ENCODE data around the gene SRC.

Gene SRC

DNA sequence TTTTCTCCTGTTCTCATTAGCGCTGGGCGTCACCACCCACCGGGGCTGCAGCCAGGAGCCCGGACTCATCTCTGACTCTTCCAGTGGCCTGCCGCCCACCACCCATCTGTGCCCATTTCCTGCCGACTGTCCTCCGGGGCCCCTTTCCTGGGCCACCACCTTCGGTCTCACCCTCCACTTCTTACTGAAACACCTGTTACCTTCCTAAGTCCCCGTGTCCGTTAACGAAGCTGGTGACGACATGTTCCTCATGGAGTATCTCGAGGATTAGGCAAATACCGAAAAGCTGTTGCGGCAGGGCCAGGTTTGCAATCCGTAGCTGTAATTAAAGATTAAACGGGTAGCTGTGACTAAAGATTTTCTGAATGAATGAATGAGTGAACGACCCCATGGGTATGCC, 80.2 kb downstream of the SRC start:
- no peak for DNase-seq (ENCODE audit: low read depth in 2 of 2)

DNA sequence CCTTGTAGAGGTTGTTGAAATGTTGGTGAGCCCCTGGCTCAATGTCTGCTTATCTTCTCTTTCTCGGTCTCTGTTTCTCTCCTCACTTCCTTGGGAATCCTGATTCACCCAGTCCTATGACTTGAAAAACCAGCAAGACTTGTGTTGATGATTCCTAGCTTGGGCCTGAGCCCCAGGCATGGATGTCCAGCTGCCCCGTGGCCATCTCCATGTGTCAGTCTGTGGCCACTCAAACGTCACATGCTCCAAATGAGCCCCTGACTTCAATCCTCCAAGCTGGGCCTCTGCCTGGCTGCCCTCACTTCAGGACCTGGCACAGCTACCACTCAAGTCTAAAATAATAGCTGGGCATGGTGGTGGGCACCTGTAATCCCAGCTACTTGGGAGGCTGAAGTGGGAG, 81.0 kb downstream of the SRC start:
- no peak for DNase-seq (ENCODE audit: low read depth in 2 of 2)

GRCh38 chr20:37430044-37430443, 84.1 kb downstream of the SRC start:
- DNase-seq (ENCODE audit: low read depth in 2 of 2) = no peak

DNA sequence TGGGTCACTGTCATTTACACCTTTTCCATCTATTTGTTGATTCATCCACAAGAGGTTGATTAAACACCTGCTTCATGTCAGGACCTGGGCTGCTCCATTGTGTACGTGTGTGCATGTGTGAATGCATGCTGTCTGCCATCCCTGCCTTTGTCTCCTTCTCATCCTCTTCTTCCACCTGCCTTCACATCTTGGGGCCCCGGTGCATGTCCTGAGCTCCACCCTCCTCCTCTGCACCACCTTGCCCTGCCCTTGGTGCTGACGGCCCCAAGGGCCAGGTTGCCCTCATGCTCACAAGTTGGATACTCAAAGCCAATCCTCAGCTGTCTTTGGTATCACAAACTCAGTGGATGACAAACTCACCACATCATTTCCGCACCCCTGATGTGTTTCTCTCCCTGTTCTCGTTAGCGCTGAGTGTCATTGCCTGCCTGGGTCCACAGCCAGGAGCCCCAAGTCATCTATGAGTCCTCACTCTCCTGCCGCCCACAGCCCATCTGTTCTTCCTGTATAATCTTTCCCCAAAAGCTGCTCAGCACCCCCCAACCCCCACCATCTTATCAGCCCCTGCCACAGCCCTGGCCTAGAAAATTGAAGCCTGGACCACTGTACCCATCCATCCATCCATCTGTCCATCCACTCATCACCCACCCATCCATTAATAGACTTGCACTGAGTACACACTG, 85.0 kb downstream of the SRC start:
- no peak for DNase-seq (ENCODE audit: low read depth in 2 of 2)

DNA sequence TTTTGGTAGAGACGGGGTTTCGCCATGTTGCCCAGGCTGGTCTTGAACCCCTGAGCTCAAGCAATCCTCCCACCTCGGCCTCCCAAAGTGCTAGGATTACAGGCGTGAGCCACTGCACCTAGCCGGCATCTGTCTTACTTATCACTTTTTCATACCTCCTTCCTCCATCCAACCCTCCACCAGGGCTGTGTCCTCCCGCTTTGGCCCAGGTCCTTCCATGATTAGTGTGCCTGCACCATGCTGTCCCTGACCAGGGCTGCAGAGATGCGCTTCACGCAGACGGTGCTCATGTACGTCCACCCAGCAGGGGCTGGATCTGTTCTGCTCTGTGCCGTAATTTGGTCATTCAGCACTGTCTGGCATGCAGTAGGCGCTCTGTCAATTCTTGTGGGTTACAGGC, 85.8 kb downstream of the SRC start:
- DNase-seq (ENCODE audit: low read depth in 2 of 2) = no peak

- DNase-seq (ENCODE audit: low read depth in 2 of 2) = no peak
These were observed 86.7 kb downstream of the SRC start for GRCh38 chr20:37432606-37433005.

DNA sequence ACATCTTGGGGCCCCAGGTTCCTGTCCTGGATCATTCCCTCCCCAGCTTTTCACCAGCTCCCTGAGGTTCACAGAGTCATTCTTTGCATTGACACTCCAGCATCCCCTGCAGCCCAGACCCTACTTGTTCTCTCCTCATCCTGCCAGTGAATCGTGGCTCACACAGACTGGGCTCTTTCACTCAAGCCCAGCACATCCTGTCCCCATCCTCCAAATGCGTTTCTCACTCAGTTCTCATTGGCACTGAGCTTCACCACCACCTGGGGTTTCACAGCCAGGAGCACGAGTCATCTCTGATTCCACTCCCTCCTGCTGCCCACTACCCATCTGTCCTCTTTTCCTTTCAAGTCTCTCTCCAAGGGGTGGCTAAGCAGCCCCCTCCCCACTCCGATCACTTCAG, 89.7 kb downstream of the SRC start:
- no peak for DNase-seq (ENCODE audit: low read depth in 2 of 2)

DNA sequence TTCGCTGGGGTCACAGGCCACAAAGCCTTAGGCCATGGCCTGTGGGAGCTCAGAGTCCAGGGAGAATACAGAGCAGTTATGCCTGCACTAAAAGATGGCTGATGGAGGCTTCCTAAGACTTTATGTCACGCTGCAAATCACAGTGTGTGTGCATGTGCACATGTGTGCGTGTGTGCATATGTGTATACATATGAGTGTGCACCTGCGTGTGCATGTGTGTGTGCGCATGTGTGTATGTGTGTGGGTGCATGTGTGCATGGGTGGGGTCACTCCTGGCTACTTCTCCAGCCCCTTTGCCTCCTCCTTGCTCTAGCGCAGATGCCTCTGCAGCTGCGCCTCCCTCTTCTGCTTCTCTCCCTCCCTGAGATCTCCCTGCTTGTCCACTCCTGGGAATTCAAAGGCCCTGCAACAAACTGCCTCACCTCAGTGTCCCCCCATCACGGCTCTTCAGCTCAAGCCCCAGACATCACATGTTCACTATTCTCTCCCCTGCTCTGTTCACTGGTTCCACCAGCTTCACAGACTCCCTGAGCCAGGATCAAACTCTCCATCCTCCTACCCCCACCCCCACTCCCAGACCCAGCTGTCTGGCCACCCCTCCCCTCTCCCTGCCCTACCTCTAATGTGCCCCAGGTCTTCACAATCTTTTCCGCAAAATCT, 90.7 kb downstream of the SRC start:
- no peak for DNase-seq (ENCODE audit: low read depth in 2 of 2)

DNA sequence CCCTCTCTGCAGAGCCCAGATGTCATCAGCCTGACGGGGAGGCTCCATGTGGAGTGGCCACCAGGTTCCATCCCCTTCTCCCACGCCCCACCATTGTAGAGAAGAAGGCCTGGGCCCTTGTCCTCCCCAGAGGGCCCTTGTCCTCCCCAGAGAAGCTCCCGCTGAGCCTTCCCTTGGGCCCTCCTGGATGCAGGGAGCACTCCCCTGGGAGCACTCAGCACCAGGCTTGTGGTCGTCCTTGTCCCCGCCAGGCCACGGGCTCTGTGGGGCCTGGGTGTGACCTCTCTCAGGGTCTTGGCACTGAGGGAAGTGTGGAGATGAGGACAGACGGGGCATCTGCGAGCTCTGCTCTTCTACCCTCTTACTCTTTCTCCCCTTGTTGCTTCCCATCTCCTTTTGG, 91.7 kb downstream of the SRC start:
- DNase-seq (ENCODE audit: low read depth in 2 of 2) = no peak

- DNase-seq (ENCODE audit: low read depth in 2 of 2) = no peak
These were observed 92.7 kb downstream of the SRC start for GRCh38 chr20:37438464-37439222.

DNA sequence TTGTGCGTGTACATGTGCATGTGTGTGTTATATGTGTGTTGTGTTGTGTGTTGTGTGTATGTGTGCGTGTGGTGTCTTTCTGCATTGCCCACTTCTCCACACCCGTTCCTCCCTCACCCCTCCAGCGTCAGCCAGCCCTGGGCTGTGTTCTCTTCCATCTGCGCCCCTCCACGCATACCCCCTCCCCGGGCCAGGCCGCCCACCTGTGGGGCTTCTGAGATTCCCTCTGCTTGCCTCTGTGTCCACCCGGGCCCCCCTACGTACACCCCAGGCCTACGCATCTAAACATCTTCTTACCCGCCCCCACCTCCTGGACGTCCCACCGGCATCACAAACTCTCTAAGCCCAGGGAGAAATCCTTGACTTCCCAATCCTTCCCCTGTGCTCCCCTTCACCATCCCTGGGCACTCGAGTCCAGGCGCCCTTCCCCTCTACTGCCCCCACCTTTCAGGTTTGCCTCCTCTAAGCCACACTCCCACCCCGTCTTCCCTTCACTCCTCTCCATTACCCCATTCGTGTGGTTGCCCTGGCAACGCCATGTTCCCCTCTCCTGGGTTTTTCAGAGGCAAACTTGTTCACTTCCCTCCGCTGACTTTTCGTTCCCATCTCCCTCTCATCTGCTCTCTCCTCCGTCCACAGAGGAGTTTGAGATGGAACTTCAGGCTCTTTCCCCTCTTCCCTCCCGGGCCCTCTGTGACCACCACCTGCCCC, 93.4 kb downstream of the SRC start:
- DNase-seq (ENCODE audit: low read depth in 2 of 2) = no peak

GRCh38 chr20:37441023-37441422, 95.1 kb downstream of the SRC start:
- no peak for DNase-seq (ENCODE audit: low read depth in 2 of 2)

DNA sequence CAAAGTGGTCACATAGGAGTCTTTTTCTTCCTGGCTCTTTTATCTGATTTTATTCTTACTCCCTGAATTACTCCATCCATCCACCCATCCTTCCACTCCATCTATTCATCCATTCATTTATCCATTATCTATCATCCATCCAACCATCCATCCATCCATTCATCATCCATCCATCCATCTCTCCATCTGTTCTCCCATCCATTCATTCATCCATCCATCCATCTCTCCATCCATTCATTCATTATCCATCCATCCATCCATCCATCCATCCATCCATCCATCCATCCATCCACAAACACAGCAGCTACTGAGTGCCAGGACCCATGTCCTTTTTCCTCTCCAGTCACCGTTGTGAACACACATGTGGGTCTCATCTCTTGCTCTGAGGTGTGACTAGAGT, 96.6 kb downstream of the SRC start:
- no peak for DNase-seq (ENCODE audit: low read depth in 2 of 2)

GRCh38 chr20:37442986-37443385, 97.0 kb downstream of the SRC start:
- no peak for DNase-seq (ENCODE audit: low read depth in 2 of 2)

DNA sequence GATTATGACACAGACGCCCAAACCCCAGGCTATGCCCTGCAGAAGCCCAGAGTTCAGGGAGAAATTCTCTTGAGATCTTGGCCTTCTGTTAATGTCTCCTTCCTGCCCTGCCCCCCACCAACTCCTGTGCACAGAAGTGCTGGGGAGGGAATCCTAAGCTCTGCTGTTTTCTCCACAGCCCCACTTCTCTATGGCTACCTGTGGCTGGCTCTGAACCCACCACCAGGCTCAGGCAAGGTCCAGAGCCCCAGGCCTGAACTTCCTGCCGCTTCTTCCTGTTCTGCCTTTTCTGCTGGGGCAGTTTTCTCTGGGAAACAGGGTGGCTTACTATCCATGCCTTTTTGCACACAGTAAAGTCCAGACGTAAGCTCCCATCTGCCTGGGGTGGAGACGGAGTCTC, 97.7 kb downstream of the SRC start:
- DNase-seq (ENCODE audit: low read depth in 2 of 2) = no peak

DNA sequence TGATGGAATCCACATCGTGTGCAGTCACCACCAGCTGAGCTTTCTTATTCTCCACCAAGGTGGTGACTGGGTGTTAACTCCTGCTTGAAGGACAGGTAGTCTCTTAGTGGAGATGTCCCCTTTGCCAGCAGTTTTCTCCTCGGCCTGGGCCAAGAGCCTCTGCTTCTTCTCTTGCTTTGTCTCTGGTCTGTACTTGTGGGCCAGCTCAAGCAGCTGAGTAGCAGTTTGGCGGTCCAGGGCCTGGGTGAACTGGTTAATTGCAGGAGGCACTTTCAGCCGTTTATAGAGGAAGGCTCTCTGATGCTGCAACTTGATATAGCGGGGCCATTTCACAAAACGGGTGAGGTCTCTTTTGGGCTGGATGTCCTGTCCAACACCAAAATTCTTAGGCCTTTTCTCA, 99.1 kb downstream of the SRC start:
- no peak for DNase-seq (ENCODE audit: low read depth in 2 of 2)

- no peak for DNase-seq (ENCODE audit: low read depth in 2 of 2)
These were observed 100.5 kb downstream of the SRC start for GRCh38 chr20:37446286-37447032.

- no peak for DNase-seq (ENCODE audit: low read depth in 2 of 2)
These were observed 101.7 kb downstream of the SRC start for GRCh38 chr20:37447688-37448087.

DNA sequence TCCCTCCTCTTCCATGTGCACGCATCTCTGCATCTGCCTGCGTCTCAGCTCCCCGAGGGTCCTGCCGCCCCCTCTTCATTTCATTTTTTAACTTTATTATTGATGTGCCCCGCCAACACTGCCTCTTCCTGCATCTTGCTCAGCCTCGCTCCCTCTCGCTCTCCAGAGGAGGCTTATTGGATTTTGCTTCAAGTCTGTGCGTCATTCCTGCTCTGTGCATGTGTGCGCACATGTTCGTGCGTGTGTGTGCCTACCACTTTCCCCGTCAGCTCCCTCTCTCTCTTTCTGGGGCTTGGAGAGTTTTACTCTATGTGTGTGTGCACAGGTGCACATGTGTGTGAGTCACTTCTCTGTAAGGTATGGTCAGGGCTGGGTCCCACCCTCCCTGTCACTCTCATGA, 103.3 kb downstream of the SRC start:
- no peak for DNase-seq (ENCODE audit: low read depth in 2 of 2)

DNA sequence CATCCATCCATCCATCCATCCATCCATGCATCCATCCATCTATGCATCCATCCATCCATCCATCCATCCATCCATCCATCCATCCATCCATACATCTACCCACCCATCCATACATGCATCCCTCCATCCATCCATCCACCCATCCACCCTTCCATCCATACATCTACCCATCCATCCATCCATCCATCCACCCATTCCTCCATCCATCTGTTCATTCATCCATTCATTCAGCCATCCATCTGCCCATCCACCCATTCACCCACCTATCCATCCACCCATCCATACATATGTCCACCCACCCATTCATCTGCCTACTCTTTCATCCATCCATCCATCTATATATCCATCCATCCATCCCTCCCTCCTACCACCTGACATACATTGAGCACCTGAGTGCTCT, 104.4 kb downstream of the SRC start:
- no peak for DNase-seq (ENCODE audit: low read depth in 2 of 2)

DNA sequence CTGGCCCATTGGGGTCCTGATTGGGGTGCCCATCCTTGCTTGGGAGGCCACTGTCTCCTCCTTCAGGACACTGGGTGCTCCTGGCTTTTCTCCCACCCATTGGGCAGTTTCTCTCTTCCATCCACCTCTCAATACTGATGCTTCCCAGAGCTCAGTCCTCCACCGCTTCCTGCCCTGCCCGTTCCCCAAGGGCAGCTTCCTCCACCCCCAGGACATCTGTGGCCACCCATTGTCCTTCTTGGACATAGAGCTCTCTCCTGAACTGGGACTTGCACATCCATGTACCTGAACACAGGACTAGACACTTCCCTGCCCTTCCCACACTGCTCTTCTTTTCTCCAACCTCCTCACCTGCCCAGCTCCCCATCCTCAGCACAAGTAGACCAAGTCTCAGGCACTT, 105.7 kb downstream of the SRC start:
- DNase-seq (ENCODE audit: low read depth in 2 of 2) = no peak

- no peak for DNase-seq (ENCODE audit: low read depth in 2 of 2)
These were observed 106.3 kb downstream of the SRC start for GRCh38 chr20:37452236-37452635.
